ENCODE results near the gene PGP.
"Not testable (repeated sequence)": the region's sequence is repeated elsewhere in the genome, so short reads cannot be mapped to it uniquely, and the experiment has no call there.

PGP gene

GRCh38 chr16:2244301-2244700, 29.7 kb upstream of the PGP start:
- Mint-ChIP-seq H3K9me3 (no peaks in the 10 kb centered on the region), H3K36me3 (ENCODE audit: insufficient read depth) (peaks cover 5% of the 10 kb centered on the region), H3K27me3 (no peaks in the 10 kb centered on the region), H3K27ac (ENCODE audit: low read depth) (no peak overlapping the region), H3K4me1 (no peaks in the 10 kb centered on the region), H3K4me3 (no peak overlapping the region)
- no peak for DNase-seq (ENCODE audit: low spot score in 2 of 2)
- ATAC-seq (replicated peaks; ENCODE audit: extremely low read depth, poor library complexity, severe bottlenecking) = no peak

- H3K27me3 Mint-ChIP-seq = no peaks in the 10 kb centered on the region
- ATAC-seq (replicated peaks; ENCODE audit: extremely low read depth, poor library complexity, severe bottlenecking) (no peak), DNase-seq (ENCODE audit: low spot score in 2 of 2) (no peak)
- no peaks in the 10 kb centered on the region for H3K4me1 Mint-ChIP-seq
- no peak overlapping the region for H3K27ac Mint-ChIP-seq (ENCODE audit: low read depth)
- H3K36me3 Mint-ChIP-seq (ENCODE audit: insufficient read depth) = peaks cover 6% of the 10 kb centered on the region
- H3K9me3 Mint-ChIP-seq = no peaks in the 10 kb centered on the region
- no peak overlapping the region for H3K4me3 Mint-ChIP-seq
Observed at GRCh38 chr16:2243781-2244180, 29.1 kb upstream of the PGP start.

- ATAC-seq (replicated peaks; ENCODE audit: extremely low read depth, poor library complexity, severe bottlenecking) = no peak
- Mint-ChIP-seq H3K9me3 (no peaks in the 10 kb centered on the region), H3K27me3 (no peaks in the 10 kb centered on the region), H3K4me1 (no peaks in the 10 kb centered on the region), H3K27ac (ENCODE audit: low read depth) (no peak overlapping the region), H3K36me3 (ENCODE audit: insufficient read depth) (peaks cover 6% of the 10 kb centered on the region), H3K4me3 (no peak overlapping the region)
- DNase-seq (ENCODE audit: low spot score in 2 of 2) = no peak
Observed at GRCh38 chr16:2243031-2243528, 28.4 kb upstream of the PGP start.

- Mint-ChIP-seq H3K9me3 (no peaks in the 10 kb centered on the region), H3K36me3 (ENCODE audit: insufficient read depth) (peaks cover 6% of the 10 kb centered on the region), H3K27me3 (no peaks in the 10 kb centered on the region), H3K27ac (ENCODE audit: low read depth) (no peak overlapping the region), H3K4me3 (no peak overlapping the region), H3K4me1 (no peaks in the 10 kb centered on the region)
- ATAC-seq (replicated peaks; ENCODE audit: extremely low read depth, poor library complexity, severe bottlenecking) = no peak
- no peak for DNase-seq (ENCODE audit: low spot score in 2 of 2)
Observed at GRCh38 chr16:2242598-2242997, 28.0 kb upstream of the PGP start.

GRCh38 chr16:2240331-2240730, 25.7 kb upstream of the PGP start:
- not testable (repeated sequence) for H3K4me1 Mint-ChIP-seq; H3K27me3 Mint-ChIP-seq; H3K36me3 Mint-ChIP-seq (ENCODE audit: insufficient read depth); DNase-seq (ENCODE audit: low spot score in 2 of 2); H3K4me3 Mint-ChIP-seq; ATAC-seq (replicated peaks; ENCODE audit: extremely low read depth, poor library complexity, severe bottlenecking); H3K9me3 Mint-ChIP-seq; H3K27ac Mint-ChIP-seq (ENCODE audit: low read depth)

- Mint-ChIP-seq H3K9me3 (no peaks in the 10 kb centered on the region), H3K4me1 (no peaks in the 10 kb centered on the region), H3K4me3 (no peak overlapping the region), H3K27ac (ENCODE audit: low read depth) (no peak overlapping the region), H3K36me3 (ENCODE audit: insufficient read depth) (peaks cover 3% of the 10 kb centered on the region), H3K27me3 (no peaks in the 10 kb centered on the region)
- DNase-seq (ENCODE audit: low spot score in 2 of 2) (no peak), ATAC-seq (replicated peaks; ENCODE audit: extremely low read depth, poor library complexity, severe bottlenecking) (no peak)
Observed at GRCh38 chr16:2238838-2239675, 24.4 kb upstream of the PGP start.

- DNase-seq (ENCODE audit: low spot score in 2 of 2) (no peak), ATAC-seq (replicated peaks; ENCODE audit: extremely low read depth, poor library complexity, severe bottlenecking) (no peak)
- H3K27ac Mint-ChIP-seq (ENCODE audit: low read depth) = no peak overlapping the region
- no peaks in the 10 kb centered on the region for H3K4me1 Mint-ChIP-seq
- no peaks in the 10 kb centered on the region for H3K9me3 Mint-ChIP-seq
- H3K27me3 Mint-ChIP-seq = no peaks in the 10 kb centered on the region
- no peak overlapping the region for H3K4me3 Mint-ChIP-seq
- H3K36me3 Mint-ChIP-seq (ENCODE audit: insufficient read depth) = peaks cover 3% of the 10 kb centered on the region
Observed at GRCh38 chr16:2238150-2238837, 23.7 kb upstream of the PGP start.

- no peak for DNase-seq (ENCODE audit: low spot score in 2 of 2)
- H3K4me1 Mint-ChIP-seq = no peaks in the 10 kb centered on the region
- no peak overlapping the region for H3K27ac Mint-ChIP-seq (ENCODE audit: low read depth)
- no peaks in the 10 kb centered on the region for H3K9me3 Mint-ChIP-seq
- H3K4me3 Mint-ChIP-seq = no peak overlapping the region
- H3K27me3 Mint-ChIP-seq = no peaks in the 10 kb centered on the region
- no peak for ATAC-seq (replicated peaks; ENCODE audit: extremely low read depth, poor library complexity, severe bottlenecking)
- H3K36me3 Mint-ChIP-seq (ENCODE audit: insufficient read depth) = peaks cover 5% of the 10 kb centered on the region
Observed at GRCh38 chr16:2237493-2238149, 23.0 kb upstream of the PGP start.

- Mint-ChIP-seq H3K27ac (ENCODE audit: low read depth) (no peak overlapping the region), H3K36me3 (ENCODE audit: insufficient read depth) (peaks cover 7% of the 10 kb centered on the region), H3K27me3 (no peaks in the 10 kb centered on the region), H3K4me3 (no peak overlapping the region), H3K9me3 (no peaks in the 10 kb centered on the region), H3K4me1 (no peaks in the 10 kb centered on the region)
- no peak for DNase-seq (ENCODE audit: low spot score in 2 of 2)
- ATAC-seq (replicated peaks; ENCODE audit: extremely low read depth, poor library complexity, severe bottlenecking) = no peak
Observed at GRCh38 chr16:2237102-2237482, 22.5 kb upstream of the PGP start.

GRCh38 chr16:2236337-2237101, 21.9 kb upstream of the PGP start, which contains the start of gene DNASE1L2:
Gene DNASE1L2, plus strand, starts transcription at chr16:2236444. Its CDS starts 373 bp downstream, at chr16:2236817.
- Mint-ChIP-seq H3K27ac (ENCODE audit: low read depth) (no peak within 1 kb of the TSS), H3K4me3 (no peak within 1 kb of the TSS), H3K27me3 (no peaks in the 10 kb centered on the region), H3K4me1 (no peaks in the 10 kb centered on the region), H3K36me3 (ENCODE audit: insufficient read depth) (peaks cover 7% of the 10 kb centered on the region), H3K9me3 (no peaks in the 10 kb centered on the region)
- DNase-seq (ENCODE audit: low spot score in 2 of 2) (no peak), ATAC-seq (replicated peaks; ENCODE audit: extremely low read depth, poor library complexity, severe bottlenecking) (no peak)

- Mint-ChIP-seq H3K27ac (ENCODE audit: low read depth) (no peak overlapping the region), H3K27me3 (no peaks in the 10 kb centered on the region), H3K9me3 (no peaks in the 10 kb centered on the region), H3K36me3 (ENCODE audit: insufficient read depth) (peaks cover 7% of the 10 kb centered on the region), H3K4me1 (no peaks in the 10 kb centered on the region), H3K4me3 (no peak overlapping the region)
- no peak for ATAC-seq (replicated peaks; ENCODE audit: extremely low read depth, poor library complexity, severe bottlenecking)
- DNase-seq (ENCODE audit: low spot score in 2 of 2) = no peak
Observed at GRCh38 chr16:2235695-2236336, 21.2 kb upstream of the PGP start.

- no peaks in the 10 kb centered on the region for H3K9me3 Mint-ChIP-seq
- H3K4me1 Mint-ChIP-seq = no peaks in the 10 kb centered on the region
- DNase-seq (ENCODE audit: low spot score in 2 of 2) = no peak
- no peak overlapping the region for H3K4me3 Mint-ChIP-seq
- peaks cover 8% of the 10 kb centered on the region for H3K36me3 Mint-ChIP-seq (ENCODE audit: insufficient read depth)
- H3K27ac Mint-ChIP-seq (ENCODE audit: low read depth) = no peak overlapping the region
- no peak for ATAC-seq (replicated peaks; ENCODE audit: extremely low read depth, poor library complexity, severe bottlenecking)
- H3K27me3 Mint-ChIP-seq = no peaks in the 10 kb centered on the region
Observed at GRCh38 chr16:2235234-2235651, 20.6 kb upstream of the PGP start.
